OCI-LY3 (cell line): ENCODE measurements around the gene GJC2.

Source experiments
- EZH2phosphoT487 ChIP-seq: fragments of 200-600 bp; shearing (Covaris generic); IDR thresholded peaks from 2 replicates; pipeline ENCODE4 v1.6.1; 2018; ENCODE audit warnings: antibody characterized with exemption, mixed run types, low read depth
- TF ChIP-seq, protein P1 (sequence below): fragments of 200-600, 300-600 bp; sonication (generic); IDR thresholded peaks from 2 replicates; pipeline ENCODE4 v1.5.1; 2014; ENCODE audit warnings: antibody characterized with exemption, low read length, low read depth

GRCh38 chr1:228182296-228183030, 32.7 kb downstream of the GJC2 start:
- TF ChIP-seq EZH2phosphoT487: no peak
- TF ChIP-seq, protein P1, sequence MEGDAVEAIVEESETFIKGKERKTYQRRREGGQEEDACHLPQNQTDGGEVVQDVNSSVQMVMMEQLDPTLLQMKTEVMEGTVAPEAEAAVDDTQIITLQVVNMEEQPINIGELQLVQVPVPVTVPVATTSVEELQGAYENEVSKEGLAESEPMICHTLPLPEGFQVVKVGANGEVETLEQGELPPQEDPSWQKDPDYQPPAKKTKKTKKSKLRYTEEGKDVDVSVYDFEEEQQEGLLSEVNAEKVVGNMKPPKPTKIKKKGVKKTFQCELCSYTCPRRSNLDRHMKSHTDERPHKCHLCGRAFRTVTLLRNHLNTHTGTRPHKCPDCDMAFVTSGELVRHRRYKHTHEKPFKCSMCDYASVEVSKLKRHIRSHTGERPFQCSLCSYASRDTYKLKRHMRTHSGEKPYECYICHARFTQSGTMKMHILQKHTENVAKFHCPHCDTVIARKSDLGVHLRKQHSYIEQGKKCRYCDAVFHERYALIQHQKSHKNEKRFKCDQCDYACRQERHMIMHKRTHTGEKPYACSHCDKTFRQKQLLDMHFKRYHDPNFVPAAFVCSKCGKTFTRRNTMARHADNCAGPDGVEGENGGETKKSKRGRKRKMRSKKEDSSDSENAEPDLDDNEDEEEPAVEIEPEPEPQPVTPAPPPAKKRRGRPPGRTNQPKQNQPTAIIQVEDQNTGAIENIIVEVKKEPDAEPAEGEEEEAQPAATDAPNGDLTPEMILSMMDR: no peak
